Fibroblast of skin of right quadriceps (primary cell): ENCODE measurements around the gene AFF3.

Experiments
- DNase-seq: peaks from one replicate; pipeline ENCODE4 v3.0.0-alpha.2; 2013

AFF3 gene

GRCh38 chr2:99877963-99878362 is 264.4 kb downstream of the AFF3 start:
- DNase-seq: no peak

DNA sequence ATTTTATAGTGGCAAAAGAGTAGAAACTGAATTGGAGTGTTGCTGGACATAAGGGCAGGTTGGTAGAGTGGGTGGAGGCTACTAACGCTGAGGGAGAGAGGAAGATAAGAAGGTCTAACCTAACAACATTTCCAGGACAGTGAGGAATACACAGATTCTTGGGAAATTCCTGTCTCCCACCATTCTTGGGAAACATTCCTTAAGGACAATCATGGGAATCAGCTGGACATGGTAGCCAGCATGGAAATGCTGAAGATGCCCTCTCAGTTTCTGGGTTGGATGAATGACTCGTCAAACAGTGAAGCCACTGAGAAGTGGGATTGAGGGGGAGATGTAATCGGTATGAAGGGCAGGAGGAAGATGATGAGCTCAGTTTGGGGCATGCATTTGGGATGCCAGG is 265.4 kb downstream of the AFF3 start:
- no peak for DNase-seq

DNA sequence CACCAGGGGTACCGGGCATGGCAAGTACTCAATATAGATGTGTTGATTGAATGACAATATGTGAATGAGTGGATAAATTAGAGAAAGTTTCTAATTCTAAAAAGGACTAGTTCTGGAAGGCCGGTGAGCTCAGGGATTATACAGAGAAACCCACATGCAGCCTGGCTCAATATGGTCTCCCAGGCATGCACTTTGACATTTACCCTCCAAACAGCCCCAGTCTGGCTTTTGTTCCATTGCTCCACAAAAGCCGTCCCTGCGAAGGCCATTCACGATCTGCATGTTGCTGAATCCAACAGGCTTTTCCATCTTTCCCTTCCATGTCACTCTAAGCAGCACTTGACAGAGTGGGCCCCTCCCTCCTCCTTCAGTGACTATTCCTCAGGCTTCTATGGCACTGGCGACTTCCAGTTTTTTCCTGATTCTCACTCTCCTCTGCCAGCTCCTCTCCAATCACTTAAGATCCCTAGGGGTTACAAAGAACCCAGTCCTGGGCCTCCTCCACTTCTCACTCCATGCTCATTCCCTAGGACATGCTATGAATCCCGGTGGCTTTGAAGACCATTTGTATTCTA is 266.7 kb downstream of the AFF3 start:
- no peak for DNase-seq

DNA sequence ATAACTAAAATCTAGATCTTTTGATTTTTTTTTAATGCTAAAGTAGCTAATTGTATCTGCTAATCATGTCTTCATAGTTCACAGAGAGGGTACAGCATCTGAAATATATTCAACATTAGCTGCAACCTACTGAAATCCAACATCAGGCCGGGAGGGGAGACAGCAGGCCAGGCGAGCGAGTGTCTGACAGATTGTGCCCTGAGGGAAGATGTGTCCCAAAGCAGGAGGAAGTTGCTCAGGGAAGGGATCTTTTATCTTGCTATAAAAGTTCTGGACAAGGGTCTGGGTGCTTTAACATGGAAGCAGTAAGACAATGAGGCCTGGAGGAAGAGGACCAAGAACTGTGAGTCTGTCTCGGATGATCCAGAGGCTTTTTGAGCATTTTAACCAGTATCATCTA is 274.1 kb downstream of the AFF3 start:
- no peak for DNase-seq

DNA sequence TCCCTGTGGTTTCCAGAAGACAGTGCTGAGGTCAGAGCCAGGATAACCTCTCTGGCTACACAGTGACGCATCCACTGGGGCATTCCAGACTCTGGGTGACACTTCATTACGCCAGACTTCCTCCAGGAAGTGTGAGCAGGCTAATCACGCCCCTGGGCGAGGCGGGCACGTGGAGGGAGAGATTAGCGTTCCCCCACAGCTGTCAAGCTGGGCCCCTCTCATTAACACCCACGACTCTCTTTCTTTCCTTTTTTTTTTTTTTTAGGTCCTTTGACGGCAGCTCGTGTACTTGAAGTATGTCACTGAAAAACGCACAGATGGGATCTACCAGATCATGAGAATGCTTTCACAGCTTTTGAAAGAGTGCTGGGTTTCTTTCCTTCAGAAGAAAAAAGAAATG is 274.6 kb downstream of the AFF3 start:
- DNase-seq: peak; percentile 64

DNA sequence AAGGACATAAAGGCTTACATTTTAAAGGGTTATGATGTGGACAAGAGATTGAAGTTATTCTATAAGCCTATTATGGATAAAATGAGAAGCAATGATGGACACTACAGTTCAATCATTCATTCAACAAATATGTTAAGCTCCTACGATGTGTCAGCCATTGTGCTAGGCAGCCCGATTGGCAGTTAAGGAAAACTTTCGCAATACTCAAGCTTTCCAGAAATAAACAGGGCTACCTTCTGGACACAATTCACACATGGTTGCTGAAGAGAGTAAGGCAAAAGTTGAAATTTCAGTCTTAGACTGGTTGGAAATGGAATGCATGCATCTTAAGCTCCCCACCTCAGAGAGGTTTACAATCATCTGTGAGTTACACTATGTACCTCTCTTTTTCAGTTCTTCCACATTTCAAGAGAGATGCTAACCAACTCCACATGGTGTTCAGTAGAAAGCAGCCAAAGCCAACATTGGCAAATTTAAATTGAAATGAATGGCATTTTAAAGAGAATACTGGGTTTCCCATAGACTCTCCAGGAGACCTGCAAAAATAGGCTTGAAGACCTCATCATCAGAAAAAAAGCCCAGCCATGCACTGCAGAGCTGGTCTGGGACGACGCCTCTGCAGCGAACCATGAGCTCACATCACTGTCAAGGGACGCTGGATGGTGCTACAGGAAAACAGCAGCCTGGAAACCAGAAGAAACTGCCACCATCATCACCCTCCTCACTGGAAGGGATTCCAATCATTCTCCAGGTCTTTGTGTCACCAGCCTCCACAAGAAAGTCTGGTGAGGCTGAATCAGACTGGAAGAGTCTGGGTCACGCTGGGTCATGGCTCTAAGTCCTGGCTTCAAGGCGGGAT is 276.3 kb downstream of the AFF3 start:
- peak; percentile 65 for DNase-seq

DNA sequence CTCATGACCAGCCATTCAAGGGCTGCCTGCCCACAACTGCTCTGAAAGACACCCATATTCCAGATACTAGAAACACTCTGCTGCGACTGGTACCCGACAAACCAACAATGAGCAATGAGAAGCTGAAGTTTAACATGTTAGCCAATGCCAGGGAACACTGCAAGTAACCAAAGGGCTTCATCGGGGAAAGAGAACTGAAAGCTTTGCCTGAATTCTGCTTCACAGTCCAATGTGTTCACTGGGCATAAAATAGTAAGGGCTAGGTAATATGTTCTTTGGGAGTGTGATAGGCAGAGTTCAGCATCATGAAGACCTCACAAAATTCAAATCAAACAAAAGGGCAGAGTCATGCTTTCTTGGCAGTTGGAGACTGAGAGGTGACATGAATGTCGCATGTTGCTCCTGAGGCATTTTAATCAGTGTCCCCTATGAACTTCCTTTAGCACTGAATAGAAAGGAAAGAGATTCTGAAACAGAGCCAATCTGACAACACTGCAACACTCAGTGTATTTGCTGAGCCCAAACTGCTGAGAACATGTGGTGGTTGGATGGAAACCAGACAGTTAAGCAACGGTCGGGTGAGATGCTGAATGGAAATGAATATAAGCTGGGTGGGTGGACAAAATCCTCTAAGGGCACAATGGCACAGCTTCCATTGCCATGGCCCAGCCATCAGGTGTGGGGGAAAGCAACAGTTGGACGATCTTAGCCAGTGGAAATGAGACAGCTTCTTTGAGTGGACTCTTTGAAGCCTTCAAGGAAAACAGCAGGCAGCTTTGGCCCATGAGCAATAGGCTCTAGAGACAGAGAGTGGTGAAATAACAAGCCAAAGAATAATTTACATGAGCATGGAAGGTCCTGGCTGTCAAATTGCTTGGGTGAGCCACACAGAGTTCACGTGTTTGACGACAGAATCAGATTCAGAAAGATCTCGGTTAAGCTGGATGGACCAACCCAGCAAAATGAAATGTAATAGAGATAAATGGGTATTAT is 277.5 kb downstream of the AFF3 start:
- DNase-seq: peak; percentile 64

- peak; percentile 66 for DNase-seq
Observed at GRCh38 chr2:99863903-99864270, 278.5 kb downstream of the AFF3 start.

DNA sequence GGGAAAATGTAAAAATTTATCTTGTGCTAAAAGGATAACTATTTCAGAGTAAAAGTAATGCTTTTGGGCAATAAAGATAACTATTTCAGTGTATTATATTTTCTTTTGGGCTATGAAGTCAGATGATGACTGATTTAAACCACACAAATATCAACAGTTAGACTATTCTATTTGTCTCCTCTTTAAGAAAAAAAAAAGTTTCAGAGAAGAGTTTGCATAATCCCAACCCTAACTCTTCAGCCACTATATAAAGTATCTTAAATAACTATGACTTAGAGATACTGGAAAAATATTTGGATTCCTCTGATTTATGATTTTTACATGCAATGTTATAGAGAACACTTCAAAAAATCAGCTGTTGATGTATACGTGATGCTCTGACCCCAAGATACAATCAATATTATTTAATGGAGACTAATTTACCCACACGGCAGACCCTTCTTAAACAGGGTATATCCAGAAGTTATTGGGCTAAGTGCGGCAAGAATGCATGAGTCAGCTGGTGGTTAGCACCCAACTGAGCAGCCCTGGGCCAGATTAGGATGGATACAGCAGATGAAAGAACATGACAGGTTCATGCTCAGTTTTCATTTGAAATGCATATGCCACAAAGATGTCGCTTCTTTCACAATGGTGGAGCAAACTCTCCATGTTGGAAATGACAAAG is 279.0 kb downstream of the AFF3 start:
- DNase-seq: peak; percentile 87

DNA sequence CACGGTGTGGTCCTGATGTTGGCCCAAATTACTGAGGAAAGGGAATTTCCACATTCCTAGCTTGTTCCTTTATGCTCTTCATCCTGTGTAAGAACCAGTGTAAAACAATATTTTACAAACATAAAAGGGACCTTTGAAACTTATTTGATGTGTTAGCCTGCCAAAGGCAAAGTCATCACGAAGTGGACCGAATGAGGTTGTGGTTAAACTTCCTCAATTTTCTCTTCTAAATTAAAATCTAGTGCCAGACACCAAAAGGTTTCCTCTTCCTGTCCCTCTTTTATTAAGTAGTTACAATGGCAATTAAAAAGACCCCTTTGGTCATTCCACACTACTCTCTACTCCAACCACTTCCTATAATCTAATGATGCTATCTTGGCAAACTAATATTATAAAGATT is 279.8 kb downstream of the AFF3 start:
- no peak for DNase-seq

DNA sequence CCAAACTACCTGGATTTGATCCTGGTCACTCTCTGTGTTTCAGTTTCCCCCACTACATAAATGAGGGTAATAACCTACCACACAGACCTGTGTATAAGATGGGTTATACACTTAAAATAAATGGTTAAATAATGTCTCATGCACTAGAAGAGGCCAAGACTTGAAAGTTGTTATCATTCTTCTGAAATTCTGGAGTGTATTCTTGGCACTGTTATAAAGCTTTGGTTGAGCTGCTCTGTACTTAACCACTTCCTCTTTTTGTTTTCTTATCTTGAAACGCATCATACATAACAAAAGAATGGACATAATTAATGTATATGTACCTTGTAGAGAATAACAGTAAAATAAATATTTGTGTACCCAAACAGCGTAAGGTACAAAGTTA is 281.0 kb downstream of the AFF3 start:
- peak; percentile 46 for DNase-seq

DNA sequence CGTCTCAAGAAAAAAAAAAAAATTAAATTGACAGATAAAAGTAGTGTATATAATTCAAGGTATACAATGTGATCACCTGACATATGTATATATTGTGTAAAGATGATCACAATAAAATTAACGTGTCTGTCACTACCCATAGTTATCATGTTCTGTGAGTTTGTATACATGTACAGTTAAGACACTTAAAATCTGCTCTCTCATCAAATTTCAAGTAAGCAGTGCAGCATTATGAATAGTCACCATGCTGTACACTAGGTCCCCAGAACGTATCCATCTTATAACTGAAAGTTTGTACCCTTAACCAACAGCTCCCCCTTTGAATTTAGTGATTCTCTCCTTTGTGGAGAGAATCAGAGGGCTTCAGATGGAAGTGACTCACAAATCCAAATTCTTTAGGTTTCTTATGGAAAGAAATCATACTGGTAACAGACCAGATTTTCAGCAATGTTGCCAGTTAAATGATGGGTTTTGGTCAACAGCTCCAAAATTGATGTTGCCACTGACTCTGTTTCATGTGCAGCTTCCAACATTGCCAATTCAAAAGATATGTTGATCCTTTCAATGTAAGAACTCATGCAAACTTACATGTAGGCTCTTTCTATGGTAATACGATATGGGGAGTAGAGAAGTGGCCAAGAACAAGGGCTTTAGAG is 281.5 kb downstream of the AFF3 start:
- no peak for DNase-seq

- peak; percentile 92 for DNase-seq
Observed at GRCh38 chr2:99858951-99859596, 283.3 kb downstream of the AFF3 start.

DNA sequence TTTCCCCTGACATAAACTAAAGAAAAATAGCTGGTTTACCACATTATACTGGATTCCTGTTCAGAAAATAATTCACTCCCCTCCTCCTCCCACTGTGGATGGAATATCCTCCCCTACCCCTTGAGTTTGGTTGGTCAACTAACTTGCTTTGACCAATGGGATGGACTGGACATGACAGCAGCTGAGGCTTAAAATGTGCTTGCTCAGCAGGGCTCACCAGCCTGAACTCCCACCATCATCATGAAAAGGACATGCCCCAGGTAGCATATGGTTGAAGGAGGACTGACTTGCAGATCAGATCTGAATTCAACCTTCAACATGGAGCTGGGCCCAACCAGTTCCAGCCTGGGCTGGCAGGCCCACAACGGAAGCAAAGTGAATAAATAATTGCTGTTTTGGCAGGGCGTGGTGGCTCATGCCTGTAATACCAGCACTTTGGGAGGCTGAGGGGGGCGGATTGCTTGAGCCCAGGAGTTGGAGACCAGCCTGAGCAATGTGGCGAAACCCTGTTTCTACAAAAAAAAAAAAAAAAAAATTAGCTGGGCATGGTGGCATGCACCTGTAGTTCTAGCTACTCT is 284.4 kb downstream of the AFF3 start:
- no peak for DNase-seq

- DNase-seq: no peak
Observed at GRCh38 chr2:99857372-99857771, 285.0 kb downstream of the AFF3 start.

DNA sequence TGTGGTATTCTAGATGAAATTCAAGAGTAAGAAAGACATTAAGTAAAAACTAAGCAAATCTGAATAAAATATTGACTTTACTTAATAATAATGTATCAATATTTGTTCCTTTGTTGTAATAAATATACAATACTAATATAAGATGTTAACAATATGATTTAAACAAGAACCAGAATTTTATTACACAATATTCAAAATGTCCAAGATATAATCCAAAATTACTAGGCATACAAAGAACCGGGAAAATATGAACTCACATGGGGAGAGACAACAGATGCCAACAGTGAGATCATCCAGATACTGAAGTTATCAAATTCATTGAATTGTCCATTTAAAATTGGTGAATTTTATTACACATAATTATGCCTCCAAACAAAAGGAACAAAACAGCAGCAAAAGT is 286.3 kb downstream of the AFF3 start:
- DNase-seq: no peak

- DNase-seq: no peak
Observed at GRCh38 chr2:99854236-99854852, 288.0 kb downstream of the AFF3 start.

DNA sequence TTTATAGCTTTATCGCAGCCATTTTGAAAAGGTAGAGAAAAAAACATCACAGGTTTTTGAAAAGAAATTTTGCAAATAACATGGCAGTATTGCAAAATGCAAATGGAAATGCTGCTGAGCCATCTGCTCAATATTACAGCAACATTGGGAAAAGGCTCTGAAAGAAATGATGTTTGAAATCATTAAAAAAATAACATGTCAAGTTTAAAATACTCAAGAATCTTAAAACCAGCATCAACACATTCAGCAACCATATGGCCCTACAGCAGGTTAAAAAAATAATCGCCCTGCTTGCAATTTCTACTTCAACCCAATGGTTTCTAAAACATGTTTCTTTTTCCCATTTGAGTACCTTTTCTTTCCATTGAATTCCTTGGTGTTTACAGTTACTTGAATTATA is 289.4 kb downstream of the AFF3 start:
- DNase-seq: no peak

GRCh38 chr2:99852376-99852934 is 289.9 kb downstream of the AFF3 start:
- no peak for DNase-seq

- DNase-seq: no peak
Observed at GRCh38 chr2:99851811-99852210, 290.6 kb downstream of the AFF3 start.

GRCh38 chr2:99851089-99851488 is 291.3 kb downstream of the AFF3 start:
- peak; percentile 55 for DNase-seq
